NCI-H2171 treated with DMSO at 0.1 percent for 48 hours (cell line): ENCODE measurements around the gene CLUH.
A peak's percentile ranks its signal among the peaks of the same experiment; 100 is the strongest.
"Not testable (repeated sequence)": the region's sequence is repeated elsewhere in the genome, so short reads cannot be mapped to it uniquely, and the experiment has no call there.

Source experiments
- DNase-seq: peaks from one replicate; lab custom pipeline; 2025; lab: John Stamatoyannopoulos, UW

Gene CLUH

GRCh38 chr17:2701161-2701995, 10.2 kb downstream of the CLUH start:
- no peak for DNase-seq

GRCh38 chr17:2700491-2701141, 10.9 kb downstream of the CLUH start:
- peak; percentile 95 for DNase-seq

DNA sequence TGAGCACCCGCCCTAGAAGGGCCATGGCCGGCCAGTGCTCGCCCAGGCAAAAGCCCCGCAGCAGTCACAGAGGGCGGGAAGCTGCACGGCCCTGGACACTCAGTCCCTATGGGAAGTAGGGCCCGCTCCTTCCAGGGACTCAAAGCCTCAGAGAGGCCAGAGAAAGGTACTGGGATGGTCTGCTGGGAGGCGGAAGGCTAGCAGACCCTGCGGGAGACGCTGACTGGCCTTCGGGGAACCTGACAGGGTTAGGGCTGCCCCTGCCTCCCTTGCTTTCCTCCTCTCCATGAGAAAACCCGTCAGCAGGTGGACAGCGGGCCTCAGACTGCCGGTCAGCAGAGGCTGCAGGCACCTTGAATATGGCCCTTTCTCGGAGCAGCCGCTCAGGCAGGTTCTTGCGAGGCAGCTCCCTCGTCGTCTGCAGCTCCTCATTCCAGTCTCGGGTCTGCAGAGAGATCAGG, 11.5 kb downstream of the CLUH start:
- no peak for DNase-seq

DNA sequence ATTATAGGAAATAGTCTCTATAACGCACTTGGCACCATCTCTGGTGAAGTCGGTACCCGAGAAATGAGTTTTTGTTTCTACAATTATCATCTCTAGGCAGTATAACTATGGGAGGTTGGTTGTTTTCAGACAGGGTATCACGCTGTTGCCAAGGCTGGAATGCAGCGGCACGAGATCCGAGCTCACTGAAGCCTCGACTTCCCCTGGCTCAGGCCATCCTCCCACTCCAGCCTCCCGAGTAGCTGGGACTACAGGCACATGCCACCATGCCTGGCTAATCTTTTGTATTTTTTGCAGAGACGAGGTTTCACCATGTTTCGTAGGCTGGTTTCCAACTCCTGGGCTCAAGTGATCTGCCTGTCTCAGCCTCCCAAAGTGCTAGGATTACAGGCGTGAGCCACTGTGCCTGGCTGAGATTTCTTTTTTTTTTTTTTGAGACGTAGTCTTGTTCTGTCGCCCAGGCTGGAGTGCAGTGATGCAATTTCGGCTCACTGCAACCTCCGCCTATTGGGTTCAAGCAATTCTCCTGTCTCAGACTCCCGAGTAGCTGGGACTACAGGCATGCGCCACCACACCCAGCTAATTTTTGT, 12.3 kb downstream of the CLUH start:
- not testable (repeated sequence) for DNase-seq

DNA sequence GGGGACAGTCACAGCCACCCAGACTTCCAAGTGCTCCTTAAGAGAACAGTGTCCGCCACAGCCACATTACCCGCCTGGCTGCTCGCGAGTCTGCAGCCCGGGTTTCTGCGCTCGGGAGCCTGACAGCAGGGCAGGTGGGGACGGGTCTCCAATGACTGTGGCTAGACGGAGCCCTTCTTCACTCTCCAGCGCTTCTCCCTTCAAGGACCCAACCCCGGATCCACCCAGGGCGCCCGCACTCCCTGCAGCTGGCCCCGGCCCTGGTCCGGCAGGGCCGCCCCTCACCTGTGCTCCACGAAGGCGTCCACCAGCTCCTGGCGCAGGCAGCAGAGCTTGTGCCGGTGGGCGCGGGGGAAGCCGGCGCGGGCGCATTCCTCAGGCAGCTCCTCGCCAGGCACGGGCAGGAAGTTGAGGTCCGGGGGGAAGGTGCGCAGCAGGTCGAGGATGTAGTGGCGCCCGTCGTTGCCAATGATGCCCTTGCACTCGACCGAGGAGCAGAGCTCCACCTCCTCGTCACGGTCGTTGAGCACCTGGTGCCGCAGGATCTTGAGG, 13.9 kb downstream of the CLUH start:
- DNase-seq: no peak

DNA sequence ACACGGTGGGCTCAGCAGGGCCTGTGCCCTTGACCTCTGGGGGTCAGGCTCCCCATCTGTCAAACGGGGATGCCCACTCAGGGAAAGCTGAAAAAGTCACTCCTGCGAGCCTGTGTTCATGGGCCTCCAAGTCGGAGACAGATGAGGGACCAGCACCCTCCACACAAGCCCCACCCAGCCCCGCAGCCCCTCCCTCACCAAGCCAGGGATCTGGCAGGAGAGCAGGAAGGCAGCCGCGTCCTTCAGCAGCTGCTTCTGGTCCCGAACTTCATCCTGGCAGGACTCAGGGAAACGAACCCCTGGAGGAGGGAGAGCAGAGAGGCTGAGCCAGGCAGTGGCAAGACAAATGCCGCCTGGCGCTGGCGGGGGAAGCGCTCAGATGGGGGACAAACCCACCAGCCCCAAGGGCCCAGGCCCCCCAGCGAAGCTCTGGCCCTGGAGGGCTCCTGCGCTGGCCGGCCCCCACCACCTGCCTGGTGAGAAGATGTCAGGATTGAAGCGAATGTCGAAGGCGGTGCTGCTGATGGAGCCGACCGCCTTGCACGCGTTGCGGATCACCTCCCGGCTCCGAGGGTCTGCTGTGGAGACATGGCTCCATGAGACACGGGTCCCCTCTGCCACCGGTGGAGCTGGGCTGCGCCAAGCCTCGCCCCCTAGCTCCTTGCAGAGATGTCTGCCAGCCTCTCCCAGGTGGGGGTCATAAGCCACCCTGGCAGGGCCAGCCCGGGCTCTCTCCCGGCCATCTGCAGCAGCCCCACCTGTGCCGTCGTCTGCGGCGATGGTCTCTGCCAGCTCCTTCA, 15.4 kb downstream of the CLUH start:
- no peak for DNase-seq

- DNase-seq: no peak
Observed at GRCh38 chr17:2695243-2695960, 16.2 kb downstream of the CLUH start.

DNA sequence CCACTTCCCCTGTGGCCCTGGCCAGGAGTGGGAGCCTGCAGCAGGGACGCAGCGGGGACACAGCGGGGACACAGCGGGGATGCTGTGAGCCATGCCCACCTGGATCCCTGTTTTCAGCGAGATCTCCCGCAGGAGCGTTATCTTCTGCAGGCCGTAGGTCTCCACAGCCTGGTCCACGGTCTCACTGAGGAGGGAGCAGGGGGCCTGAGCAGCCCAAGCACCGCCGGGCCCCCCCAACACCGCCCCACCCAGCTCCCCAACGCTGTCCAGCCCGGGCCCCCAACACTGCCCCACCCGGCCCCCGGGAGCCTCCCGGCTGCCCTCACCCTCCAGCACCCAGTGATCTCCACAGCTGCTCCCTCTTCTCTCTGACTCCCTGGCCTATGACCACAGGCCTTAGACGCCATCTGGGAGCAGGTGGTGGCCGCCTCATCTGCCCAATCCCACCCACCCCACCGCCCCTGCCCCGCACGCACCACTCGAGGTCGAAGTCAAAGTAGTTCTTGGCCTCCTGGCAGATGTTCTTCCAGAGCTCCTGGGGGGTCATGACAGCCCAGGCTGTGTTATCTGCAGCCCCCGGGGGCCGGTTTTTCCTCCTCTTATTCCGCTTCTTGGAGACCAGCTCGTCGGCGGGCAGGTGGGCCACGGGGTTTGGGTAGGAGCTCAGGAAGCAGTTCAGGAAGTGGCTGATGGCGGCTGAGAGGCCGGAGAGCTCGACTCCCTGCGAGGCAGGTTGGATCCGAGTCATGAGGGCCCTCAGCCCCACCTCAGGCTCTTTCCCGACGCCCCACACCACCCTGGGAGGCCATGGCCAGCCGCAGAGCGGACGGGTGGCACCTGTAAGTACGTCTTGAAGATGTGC, 17.0 kb downstream of the CLUH start:
- no peak for DNase-seq

DNA sequence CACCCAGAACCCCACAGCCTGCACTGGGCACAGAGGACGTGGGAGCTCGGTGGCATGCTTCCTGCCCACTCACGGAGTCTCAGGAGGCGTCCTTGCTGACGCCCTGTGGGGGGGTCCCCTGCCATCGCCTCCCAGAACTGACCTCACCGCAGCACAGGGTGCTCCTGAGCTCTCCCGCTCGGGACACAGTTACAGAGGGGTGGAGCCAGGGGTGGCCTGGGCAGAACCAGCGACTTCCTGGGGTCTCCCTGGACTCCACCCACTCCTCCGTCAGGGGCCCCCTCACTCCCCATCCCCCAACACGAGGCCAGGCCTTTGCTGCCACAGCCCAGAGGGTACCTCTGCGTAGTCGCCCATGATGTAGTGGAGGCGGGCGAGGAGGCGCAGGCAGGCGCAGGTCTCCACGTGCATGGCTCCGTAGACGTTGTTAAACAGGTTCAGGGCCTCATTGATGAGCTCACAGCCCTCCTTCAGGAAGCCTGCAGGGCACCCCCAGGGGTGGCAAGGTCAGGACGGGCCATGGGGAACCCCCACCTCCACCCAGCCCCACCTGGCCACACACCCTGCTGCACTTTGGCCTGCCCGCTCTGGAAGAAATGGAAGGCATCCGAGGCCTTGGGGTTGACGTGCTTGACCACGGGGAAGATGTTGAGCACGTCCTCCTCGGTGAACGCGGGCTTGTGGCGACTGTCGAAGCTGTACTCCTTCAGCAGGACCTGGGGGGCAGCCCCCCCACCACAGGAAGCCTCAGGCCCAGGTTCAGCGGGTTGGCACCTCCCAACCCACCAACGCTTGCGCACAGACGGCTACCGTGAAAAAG, 17.8 kb downstream of the CLUH start:
- DNase-seq: no peak

DNA sequence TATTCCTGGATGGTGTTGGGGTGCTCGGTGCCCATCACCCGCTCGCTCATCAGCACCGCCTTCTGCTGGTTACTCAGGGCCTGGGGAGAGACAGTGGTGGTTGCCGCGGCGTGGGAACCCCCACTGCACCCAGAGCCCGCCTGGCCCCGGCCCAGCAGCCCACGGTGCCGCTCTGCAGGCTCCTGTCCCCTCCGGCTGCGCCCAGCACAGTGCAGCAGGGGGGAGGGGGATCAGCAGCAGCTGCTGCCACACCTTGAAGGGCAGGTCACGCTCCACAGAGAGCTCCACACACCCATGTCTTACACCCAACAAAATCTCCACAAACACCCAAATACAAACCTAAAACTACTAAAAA, 18.8 kb downstream of the CLUH start:
- DNase-seq: no peak

DNA sequence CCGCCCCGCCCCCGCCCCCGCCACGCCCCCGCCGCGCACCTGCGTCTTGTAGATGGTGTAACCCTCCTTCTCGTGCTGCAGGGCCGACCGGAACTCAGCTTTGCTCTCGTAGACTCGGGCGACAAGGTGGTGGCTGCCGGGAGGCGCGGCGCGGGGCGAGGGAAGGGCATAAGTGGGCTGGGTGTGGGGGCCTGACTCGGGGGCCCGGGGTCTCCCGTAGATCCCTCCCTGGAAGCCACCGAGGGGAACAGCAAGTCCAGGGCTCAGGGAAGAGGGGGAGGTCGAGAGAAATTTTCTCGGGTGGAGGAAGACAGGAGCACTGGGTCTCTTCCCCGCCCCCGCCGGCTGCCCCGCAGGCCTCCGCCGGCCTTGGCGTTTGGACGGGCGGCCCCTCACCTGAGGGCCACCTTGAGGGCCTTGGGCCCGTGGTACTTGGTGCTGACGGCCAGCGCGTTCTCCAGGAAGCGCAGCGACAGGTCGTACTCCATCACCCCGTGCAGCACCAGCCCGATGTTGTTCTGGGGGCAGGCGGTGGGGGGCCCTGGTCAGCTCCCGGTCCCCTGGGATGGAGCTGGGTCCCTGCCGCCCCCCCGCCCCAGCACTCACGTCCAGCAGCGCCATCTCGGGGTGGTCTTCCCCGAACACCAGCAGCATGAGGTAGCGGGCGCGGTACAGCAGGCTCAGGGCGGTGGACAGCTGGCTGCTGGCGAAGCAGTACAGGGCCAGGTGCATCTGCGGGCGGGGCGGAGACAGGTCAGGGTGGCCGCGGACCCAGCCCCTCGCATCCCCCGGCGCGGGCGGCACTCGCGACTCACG, 19.4 kb downstream of the CLUH start:
- no peak for DNase-seq

DNA sequence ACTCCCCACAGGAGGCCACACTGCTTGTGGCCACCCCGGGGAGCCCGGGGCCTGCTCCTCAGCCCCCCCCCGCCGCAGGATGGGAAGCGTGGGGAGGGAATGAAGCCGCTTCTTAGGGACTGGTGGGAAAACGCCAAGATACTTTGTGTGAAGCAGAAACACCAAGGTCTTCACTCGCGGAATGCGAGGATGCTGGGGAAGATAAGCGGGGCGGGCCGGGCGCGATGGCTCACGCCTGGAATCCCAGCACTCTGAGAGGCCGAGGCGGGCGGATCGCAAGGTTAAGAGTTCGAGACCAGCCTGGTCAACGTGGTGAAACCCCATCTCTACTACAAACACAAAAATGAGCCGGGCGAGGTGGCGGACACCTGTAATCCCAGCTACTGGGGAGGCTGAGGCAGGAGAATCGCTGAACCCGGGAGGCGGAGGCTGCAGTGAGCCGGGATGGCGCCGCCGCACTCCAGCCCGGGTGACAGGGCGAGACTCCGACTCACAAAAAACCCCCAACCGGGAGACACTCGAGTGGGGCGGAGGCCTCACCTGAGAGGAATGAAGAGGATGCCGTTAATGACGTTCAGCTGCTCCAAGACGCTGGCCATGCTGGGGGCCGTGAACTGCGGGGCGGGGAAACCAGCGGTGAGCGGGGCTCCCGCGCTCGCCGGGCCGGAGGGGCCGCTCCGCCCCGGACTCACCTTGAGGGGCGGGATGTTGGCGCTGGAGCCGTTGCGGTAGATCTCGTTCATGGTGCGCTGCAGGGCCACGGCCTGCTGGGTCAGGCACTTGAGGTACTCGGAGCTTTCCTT, 20.3 kb downstream of the CLUH start:
- DNase-seq: no peak

- no peak for DNase-seq
Observed at GRCh38 chr17:2690165-2691068, 21.1 kb downstream of the CLUH start.

DNA sequence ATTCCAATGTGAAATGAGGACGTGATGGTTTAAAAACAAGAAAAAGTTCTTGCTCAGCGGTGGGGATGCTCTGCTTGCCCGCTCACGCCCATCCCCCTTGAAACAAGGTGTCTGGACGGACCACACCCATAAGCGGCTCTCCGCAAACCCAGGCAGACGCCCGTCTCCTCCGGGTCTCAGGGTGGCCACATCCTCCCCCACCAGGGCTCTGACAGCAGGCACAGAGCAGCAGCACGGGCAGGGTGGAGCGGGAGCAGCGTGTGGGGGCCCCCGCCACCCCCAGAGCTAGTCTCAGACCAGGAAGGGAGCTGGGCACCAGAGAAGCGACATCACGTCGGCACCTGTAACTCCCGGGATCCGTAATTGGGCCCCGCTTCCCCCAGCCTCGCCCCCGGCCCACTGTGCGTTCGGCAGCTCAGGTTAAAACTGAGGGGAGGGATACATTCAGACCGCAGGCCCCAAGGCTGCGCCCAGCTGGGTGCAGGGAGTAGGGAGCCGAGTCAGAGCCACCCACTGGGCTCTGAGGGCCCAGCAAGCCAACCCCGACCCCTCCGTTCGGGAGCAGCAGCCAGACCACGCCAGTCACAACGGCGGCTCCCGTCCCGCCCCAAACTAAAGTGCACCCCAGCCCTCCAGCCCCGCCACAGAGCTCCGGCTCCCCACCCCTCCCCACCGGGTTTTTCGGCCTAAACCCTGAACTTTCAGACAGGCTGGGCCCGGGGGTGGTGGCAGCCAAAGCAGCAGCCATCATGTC, 22.0 kb downstream of the CLUH start:
- peak; percentile 29 for DNase-seq

DNA sequence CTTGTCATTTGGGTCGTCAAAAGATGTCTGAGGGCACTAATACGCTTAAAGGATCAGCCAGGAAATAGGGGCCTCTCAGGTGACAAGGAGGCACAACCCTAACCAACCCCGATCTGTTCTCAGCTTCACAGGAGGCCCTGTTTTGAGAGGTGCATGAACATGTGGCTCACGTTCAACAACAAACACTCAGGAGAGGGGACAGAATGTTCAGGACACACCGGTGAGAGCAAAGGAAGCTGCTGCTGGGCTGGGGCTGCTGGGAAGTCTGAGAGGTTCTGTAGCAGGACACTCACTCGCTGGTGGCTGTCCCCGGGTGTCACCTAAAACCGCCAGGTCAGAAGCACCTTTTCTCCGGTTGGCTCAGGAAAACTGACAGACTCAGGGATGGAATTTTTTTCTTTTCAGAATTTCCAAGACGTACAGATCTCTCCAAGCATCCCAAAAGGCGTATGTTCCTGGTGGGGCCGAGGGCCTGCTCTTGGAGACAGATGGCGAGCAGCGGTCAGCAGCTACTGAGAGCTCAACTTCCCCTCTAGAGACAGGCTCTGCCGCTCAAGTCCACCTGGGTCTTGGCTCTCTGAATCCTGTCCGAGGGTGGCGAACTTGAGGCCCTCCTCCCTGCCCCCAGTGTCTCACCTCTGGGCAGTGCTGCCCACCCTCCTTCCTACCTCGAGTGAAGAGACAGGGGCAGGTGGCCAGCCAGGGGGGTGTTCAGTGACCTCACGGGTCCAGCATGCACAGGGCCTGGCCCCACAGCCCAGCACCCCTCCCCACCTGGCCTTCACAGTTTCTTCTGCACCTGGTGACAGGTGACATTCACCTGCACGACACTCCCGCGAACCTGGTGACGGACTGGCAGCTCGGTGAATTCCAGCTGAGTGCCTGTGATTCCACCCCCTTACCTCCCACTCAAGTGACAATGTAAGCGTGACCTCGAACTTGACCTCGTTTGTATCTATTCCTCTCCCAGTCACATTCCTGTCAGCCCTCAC, 22.9 kb downstream of the CLUH start:
- DNase-seq: peak; percentile 73
